TTC549 (cell line): ENCODE results near the gene SCN7A.
"Not testable (repeated sequence)": the region's sequence is repeated elsewhere in the genome, so short reads cannot be mapped to it uniquely, and the experiment has no call there.

Experiments used
- FAIRE-seq: peaks from 2 replicates; lab custom pipeline; 2012; peaks lifted over from hg19 to GRCh38; lab: Jason Lieb, UNC

Gene SCN7A

GRCh38 chr2:166393008-166393407 is 101.0 kb downstream of the SCN7A start:
- no peak for FAIRE-seq

- no peak for FAIRE-seq
Observed at GRCh38 chr2:166388481-166389070, 105.5 kb downstream of the SCN7A start.

- no peak for FAIRE-seq
Observed at GRCh38 chr2:166385313-166385712, 108.7 kb downstream of the SCN7A start.

DNA sequence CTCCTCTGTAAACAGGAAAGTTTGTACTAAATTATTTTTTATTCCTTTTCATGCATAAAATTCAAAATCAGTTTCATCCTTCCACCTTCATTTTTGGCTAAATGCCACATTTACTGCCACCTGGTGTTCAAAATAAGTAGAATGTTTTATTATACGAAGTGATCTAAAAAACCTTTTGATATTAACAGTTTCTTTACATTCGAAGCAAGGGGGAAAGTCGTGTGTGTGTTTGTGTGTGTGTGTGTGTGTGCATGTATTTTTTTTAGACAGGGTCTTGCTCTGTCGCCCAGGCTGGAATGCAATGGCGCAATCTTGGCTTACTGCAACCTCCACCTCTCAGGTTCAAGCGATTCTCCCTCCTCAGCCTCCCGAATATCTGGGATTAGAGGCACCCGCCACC is 109.3 kb downstream of the SCN7A start:
- FAIRE-seq = peak; percentile 70

DNA sequence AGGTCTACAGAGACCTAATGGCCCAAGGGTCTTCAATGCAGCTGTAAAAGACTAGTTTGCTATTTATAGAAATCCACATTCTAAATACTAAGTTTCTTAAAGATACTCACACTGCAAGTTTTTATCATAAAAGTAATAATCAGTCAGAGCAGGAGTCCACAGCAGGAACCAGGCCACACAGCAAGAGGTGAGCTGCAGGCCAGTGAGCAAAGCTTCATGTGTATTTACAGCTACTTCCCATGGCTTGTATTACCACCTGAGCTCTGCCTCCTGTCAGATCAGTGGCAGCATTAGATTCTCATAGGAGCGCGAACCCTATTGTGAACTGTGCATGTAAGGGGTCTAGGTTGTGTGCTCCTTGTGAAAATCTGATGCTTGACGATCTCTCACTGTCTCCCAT is 111.6 kb downstream of the SCN7A start:
- FAIRE-seq = no peak

GRCh38 chr2:166380615-166381014 is 113.4 kb downstream of the SCN7A start:
- no peak for FAIRE-seq

DNA sequence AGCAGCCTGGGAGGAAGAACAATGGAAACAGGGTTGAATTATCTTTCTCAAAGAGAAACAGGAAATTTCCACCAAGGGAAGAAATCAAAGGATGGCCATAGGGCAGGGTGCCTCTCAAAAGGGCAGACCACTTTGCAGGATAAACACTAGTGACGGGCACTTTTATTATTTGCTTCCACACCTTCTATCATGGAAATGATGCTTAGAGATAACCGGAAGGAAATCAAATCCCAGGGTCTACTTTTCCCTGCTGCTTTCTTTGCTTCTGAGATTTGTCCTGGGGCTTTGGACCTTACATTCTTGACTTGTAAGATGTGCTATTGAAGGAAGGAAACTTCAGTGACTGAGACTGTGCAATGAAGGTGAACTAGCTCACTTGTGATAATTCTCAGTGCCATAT is 117.2 kb downstream of the SCN7A start:
- no peak for FAIRE-seq

GRCh38 chr2:166376488-166376828 is 117.6 kb downstream of the SCN7A start:
- no peak for FAIRE-seq

DNA sequence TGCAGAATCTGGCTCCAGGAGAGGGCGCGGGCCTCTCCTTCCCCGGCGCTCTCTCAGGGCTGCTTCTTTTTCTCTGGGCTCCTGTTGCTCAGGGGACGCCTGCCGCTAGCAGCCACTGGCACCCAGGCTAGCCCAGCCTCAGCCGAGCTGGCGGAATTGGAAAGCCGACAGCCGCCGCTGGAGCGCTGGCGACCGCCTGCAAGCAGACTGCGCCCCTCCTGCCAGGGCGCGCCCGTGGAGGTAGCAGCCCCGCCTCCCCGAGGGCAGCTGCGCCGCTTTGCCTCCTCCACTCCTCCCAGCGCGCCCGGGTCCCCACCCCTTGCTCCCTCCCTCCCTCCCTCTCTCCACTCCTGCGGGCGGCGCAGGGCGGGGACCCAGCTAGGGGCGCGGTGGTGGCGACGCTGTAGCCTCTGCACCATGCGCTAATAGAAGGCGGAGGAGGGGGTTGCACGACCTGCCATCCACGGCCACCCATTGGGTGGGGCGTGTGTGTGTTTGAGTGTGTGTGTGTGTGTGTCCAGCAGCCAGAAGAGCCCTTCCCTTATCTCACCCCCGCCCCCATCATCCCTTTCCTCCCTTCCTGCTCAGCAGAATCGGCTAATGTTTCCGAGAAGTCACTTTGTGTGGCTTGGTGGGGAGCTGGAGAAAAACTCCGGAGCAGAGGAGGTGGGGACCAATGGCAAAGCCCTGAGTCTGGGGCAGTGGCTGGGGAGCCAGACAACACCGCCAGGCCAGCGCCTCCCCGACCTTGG is 118.1 kb downstream of the SCN7A start, which contains the start of gene SCN9A:
SCN9A (minus strand) TSS at position 209 of the 752 bp plus-strand sequence. CDS start 64,188 bp downstream, outside the sequence.
- FAIRE-seq = no peak

- FAIRE-seq = no peak
Observed at GRCh38 chr2:166375195-166375735, 118.8 kb downstream of the SCN7A start.

DNA sequence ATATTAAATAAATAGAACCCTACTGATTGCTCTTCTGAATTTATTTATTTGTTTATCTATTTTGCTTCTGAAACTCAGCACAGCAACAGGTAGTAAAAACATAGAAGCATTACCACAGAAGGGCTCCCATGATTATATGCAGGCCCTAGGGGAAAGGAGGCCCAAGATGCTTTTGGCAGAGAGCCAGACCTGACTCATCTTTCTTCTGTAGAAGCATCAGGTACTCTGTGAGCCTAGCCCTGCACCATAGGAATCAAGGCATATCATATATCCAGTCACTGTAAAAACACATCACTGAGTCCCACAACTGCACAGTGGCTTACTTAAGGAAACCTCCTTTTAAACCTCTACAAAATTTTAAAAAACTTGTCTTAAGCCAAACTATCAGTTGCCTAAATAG is 120.1 kb downstream of the SCN7A start:
- no peak for FAIRE-seq

DNA sequence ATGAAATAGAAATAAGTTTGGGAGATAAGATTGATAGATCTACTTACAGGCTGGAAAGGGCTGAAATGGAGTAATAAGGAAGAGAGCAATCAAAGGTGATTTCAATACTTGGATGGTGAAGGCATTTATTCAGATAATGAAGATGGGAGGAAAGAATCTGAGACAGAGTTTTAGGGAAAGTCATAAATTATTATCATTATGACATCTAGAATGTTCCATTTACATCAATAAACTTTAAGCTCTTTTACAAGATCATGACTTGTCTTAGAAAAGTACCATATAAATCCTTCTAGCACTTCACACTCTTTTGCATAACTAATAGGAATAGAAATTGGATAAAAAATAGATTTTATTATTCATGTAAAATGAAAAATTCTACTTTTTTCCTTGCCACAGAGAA is 120.5 kb downstream of the SCN7A start:
- FAIRE-seq = no peak

DNA sequence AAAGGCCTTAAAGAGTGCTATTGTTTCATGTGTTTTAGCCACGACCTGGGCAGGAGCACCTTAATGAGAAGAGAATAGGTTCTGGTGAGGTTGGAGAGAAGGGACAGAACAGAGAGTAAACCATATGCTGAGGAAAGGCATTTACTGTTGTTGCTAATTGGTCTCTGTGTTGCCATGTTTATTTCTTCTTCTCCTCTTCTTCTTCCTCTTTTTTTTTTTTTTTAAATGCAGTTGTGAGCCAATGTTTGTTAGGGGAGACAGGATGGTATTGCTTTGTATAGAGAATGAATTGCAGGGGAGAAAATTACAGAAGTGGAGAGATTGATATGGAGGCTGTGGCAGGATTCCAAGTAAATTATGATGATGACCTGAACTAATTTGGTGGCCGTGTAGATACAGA is 120.9 kb downstream of the SCN7A start:
- FAIRE-seq = no peak

DNA sequence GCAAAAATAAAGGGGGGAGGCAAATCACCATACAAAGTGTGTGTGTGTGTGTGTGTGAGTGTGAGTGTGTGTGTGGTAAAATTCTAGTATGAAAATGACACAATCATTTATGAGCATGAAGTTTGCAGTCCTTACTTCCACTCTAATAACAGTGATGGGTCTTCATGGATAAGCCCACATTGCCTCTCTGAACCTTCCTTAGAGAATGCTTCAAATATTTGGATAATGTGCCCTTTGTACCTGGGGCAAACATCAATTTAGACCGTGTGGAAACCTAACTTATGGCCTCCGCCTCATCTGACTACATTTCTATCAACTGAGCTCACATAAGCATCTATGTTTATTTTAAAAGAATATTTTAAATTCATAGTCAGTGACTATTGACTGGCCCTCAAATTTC is 122.0 kb downstream of the SCN7A start:
- FAIRE-seq = no peak

DNA sequence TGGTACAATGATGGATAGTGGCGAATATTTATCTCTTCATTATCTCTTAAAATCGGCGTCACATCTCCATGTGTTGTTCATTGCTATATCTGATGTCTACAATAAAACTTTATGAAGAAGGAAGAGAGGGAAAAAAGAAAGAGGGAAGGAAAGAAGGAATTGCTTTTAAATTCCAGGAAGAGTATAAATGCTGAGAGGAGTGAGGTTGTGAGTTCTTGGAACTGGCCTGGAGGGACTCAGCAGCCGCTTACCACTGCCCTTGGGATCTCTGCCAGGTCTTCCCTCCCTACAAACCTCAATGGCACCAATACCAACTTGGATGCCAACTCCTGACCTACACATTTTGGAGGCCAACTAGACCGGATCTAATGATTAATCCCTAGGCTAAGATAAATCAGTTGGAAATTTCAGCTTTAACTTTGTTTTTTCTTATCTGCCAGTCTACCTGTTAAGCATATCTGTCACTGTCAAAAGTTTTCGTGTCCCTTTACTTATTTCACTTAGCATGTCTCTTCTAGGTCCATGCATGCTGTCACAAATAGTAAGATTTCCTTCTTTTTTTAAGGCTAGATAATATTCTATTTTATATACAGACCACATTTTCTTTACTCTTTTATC is 128.1 kb downstream of the SCN7A start:
- FAIRE-seq = no peak

DNA sequence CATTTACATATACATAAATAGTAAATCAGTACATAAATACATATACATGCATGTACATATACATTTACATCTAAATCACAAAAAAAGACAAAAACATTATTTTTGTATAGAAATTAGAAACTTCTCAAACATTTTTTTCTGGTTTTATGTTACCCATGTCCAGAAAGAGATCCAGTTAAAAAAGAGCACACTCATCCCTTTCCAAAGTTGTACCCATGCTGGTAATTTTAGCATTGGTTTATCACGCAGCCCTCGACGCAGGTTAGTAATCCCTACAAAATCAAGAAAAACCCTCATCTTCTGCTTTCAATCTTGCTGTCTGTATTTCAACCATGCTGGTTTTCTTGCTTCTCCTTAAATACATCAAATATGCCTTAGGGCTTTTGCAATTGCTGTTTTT is 128.8 kb downstream of the SCN7A start:
- FAIRE-seq = no peak

GRCh38 chr2:166364476-166365161 is 129.4 kb downstream of the SCN7A start:
- no peak for FAIRE-seq

DNA sequence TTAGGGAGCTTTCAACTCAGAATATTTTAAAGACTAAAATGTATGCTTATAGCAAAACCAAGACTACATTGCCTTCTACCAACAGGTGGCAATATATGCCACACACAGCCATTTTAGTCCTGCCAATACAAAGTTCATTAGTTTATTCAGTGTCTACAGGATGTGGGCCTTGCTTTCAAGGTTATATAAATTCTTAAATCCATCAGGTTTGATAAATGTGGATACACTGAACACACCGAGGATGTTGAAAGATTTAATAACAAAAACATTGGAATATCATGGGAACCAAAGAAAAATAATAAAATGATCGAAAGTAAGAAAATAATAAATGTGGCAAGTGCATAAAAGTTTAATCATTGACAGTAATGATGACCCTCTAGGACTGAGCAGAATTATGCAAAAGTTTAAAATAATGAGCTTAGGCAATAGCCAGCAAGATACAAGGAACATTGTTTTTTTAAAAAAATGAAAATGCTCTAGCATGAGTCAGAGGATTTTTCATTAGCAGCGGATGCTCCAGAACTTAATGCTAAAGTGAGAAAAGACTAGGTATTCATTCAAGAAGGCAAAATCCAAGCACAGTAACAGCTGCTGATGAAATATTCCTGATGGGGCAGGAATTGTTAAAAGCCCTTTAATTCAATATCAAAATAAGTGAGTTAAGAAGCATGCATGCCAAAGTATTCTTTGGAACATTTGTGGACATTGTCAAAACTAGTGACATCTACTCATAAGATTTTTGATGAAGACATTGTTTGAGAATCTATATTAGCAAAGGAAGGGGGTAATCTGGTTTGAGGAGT is 132.5 kb downstream of the SCN7A start:
- FAIRE-seq = peak; percentile 54

GRCh38 chr2:166360906-166361305 is 133.1 kb downstream of the SCN7A start:
- no peak for FAIRE-seq

DNA sequence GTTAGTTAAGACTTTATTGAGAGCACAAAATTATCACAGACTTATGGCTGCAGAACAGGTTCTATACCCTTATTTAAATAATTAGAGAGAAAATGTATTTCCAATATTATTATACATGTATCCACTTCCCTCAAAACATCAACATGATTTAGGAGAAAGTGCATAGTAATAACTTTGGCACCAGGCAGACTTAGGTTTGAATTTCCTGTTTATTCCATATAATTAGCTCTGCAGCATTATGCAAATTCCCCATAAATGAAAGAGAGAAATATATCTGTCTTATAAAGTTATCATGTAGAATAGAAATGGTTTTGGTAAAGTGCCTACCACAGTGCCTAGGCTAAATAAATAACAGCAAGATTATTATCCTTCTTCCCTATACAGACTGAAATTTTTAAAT is 133.6 kb downstream of the SCN7A start:
- no peak for FAIRE-seq

DNA sequence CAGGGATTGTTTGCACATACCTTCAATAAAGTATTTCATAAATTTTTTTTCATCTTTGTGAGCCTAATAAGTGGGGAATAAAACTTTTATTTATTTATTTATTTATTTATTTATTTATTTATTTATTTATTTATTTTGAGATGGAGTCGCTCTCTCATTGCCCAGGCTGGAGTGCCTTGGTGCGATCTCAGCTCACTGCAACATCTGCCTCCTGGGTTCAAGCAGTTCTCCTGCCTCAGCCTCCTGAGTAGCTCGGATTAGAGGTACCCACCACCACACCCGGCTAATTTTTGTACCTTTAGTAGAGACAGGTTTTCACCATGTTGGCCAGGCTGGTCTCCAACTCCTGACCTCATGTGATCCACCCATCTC is 136.1 kb downstream of the SCN7A start:
- FAIRE-seq = not testable (repeated sequence)
